ENCODE data around the gene FAM107B. TPM values are rescaled to one million over a fixed set of nuclear protein-coding genes. Genes with fewer than 3 reads are reported as not detected.
A peak's percentile ranks its signal among the peaks of the same experiment; 100 is the strongest.

Gene FAM107B
- total and polyA plus RNA-seq, 2 of the 8 experiments (the other 6 are each of a cell fraction or from before 2014, with no cell fraction given), result 7.5 to 28.1 TPM

- Histone ChIP-seq H3K79me1 (ENCODE audit: low read depth, low read length) (0 out of 2 replicates have a peak, but pooled peaks cover 2% of the 10 kb centered on the region), H2BK5ac (ENCODE audit: low read depth, low read length) (no peak overlapping the region), H3K4me3 (ENCODE audit: extremely low read depth in 1 of 4, insufficient read depth in 2 of 4, low read depth in 3 of 4, low read length in 4 of 4) (no peak overlapping the region), H4K20me1 (replicated peaks in 1 of 2; ENCODE audit: control insufficient read depth in 1 of 2, insufficient read depth in 2 of 2, low read length in 2 of 2) (peaks cover 0 to 4% of the 10 kb centered on the region in 2 experiments), H4K5ac (ENCODE audit: insufficient read length, low read depth, low read length) (no peak overlapping the region), H4K91ac (replicated peaks; ENCODE audit: insufficient read length, low read length) (no peak overlapping the region), H3K27ac (ENCODE audit: low read depth, low read length) (no peak overlapping the region), H4K8ac (ENCODE audit: extremely low read depth, insufficient read depth, low read length) (no peak overlapping the region), H3K4me2 (ENCODE audit: insufficient read depth in 1 of 2, low read depth in 2 of 2, low read length in 2 of 2) (no peak overlapping the region), H3K9ac (replicated peaks in 1 of 4; ENCODE audit: extremely low read depth in 1 of 4, low read depth in 3 of 4, low read length in 3 of 4) (no peak overlapping the region; a peak in 1 of 7 replicates), H3K79me2 (ENCODE audit: control insufficient read depth in 1 of 2, insufficient read depth in 2 of 2, low read length in 2 of 2) (no peaks in the 10 kb centered on the region), H2BK20ac (ENCODE audit: low read length) (no peak overlapping the region), H3K27me3 (replicated peaks in 1 of 4; ENCODE audit: control insufficient read depth in 3 of 4, extremely low read depth in 1 of 4, insufficient read depth in 3 of 4, low read length in 3 of 4) (no peaks in the 10 kb centered on the region), H3K4ac (replicated peaks; ENCODE audit: insufficient read length, low read depth, low read length) (no peak overlapping the region), H3K56ac (replicated peaks; ENCODE audit: insufficient read length, low read depth, low read length) (no peak overlapping the region), H2BK15ac (ENCODE audit: low read length) (no peak overlapping the region), H3K23ac (ENCODE audit: insufficient read length) (no peak overlapping the region), H3K14ac (ENCODE audit: insufficient read length) (no peak overlapping the region), H3K18ac (ENCODE audit: extremely low read depth, low read length) (no peak overlapping the region), H2BK12ac (ENCODE audit: low read depth, low read length) (no peak overlapping the region), H3K36me3 (ENCODE audit: control insufficient read depth in 2 of 4, insufficient read depth in 4 of 4, low read length in 3 of 4) (no peaks in the 10 kb centered on the region), H3K9me3 (ENCODE audit: insufficient read depth in 2 of 2, low read depth in 1 of 2, low read length in 1 of 2) (no peaks in the 10 kb centered on the region), H2AFZ (ENCODE audit: low read length) (no peak overlapping the region), H3K4me1 (replicated peaks in 1 of 4; ENCODE audit: control insufficient read depth in 3 of 4, insufficient read depth in 4 of 4, low read length in 3 of 4) (peaks cover 0 to 8% (median 4%) of the 10 kb centered on the region in 4 experiments; a peak in 3 of 7 replicates), H2BK120ac (replicated peaks; ENCODE audit: low read depth, low read length) (no peak overlapping the region), H3K23me2 (ENCODE audit: low read depth, low read length) (no peaks in the 10 kb centered on the region), H2AK5ac (ENCODE audit: low read depth, low read length) (no peak overlapping the region)
- FAIRE-seq (no peak), DNase-seq (ENCODE audit: low read depth in 1 of 2, low spot score in 2 of 2) (no peak)
- TF ChIP-seq CTCF (IDR thresholded peaks at IDR 0.05; ENCODE audit: control extremely low read depth in 1 of 3, insufficient read depth in 1 of 3, low read depth in 1 of 3, low read length in 3 of 3), result peak in 1 of 3 experiments; percentile 6; a peak in 1 of 4 replicates
- peak; percentile 38 to 45 for TF ChIP-seq RAD21 (IDR thresholded peaks at IDR 0.05 in 1 of 2, conservative IDR thresholded peaks at IDR 0.05 in 1 of 2; ENCODE audit: low read depth in 2 of 2, low read length in 2 of 2)
- no peak for TF ChIP-seq HDAC6 (IDR thresholded peaks at IDR 0.05; ENCODE audit: low read depth, low read length)
- no peak for TF ChIP-seq EZH2 (IDR thresholded peaks at IDR 0.05; ENCODE audit: low read depth, low read length, severe bottlenecking)
- WGBS, 2 experiments (ENCODE audit: extremely low coverage in 1 of 2, insufficient coverage in 1 of 2, insufficient read length in 1 of 2, insufficient replicate concordance in 2 of 2, low coverage in 1 of 2, low lambda C conversion rate in 2 of 2, missing lambda C conversion rate in 1 of 2), result 83% methylated on average over 11 of the region's 11 CpGs; no CpG with 5 or more reads in 1 of the 2 experiments
- CTCF ChIA-PET (ENCODE audit: partially characterized antibody), result interaction anchor here (0.5 to 15.8 kb wide), 13 partner anchors 9 to 346 kb away, joined by 3 to 156 read pairs (median 4); no protein-coding TSS in a partner anchor
- POLR2A ChIA-PET (ENCODE audit: partially characterized antibody), result no interaction called here
These were observed 231.4 kb downstream of the FAM107B start for GRCh38 chr10:14543046-14543903.

All from H1 (cell line).